GM12878 (cell line): Measurements from ENCODE around the gene SERPINB10. TPM values are rescaled to one million over a fixed set of nuclear protein-coding genes. Genes with fewer than 3 reads are reported as not detected.

Source experiments
- ATAC-seq: fragments of 200-7000 bp; cut with Tn5 transposase; 3 replicates; pipeline ENCODE4 v1.9.1; 2020; ENCODE audit warnings: mild to moderate bottlenecking, moderate library complexity
- BruUV-seq: library from RNA; stranded (reverse); fragments of 400-500 nt; replicated peaks from 2 replicates; lab custom pipeline; 2021; lab: Mats Ljungman, UMichigan
- CTCF ChIA-PET: fragments of 300-600 bp; sonication (Branson Sonifier 250); formaldehyde crosslinking; extraction: SDS; loops from one replicate; lab custom pipeline; 2021; ENCODE audit warnings: inconsistent platforms; lab: Yijun Ruan, JAX
- POLR2A ChIA-PET: fragments of 350-600 bp; formaldehyde crosslinking; extraction: SDS; loops from one replicate; lab custom pipeline; 2021; ENCODE audit warnings: inconsistent platforms; lab: Charles Lee
- RAD21 ChIA-PET: fragments of 300-600 bp; sonication (Branson Sonifier 250); formaldehyde crosslinking; loops from one replicate; lab custom pipeline; 2023; ENCODE audit warnings: antibody characterized with exemption; ENCODE audit not compliant: unreplicated experiment; lab: Charles Lee
- SMC1A ChIA-PET: fragments of 300-600 bp; sonication (Branson Sonifier 250); formaldehyde crosslinking; loops from one replicate; lab custom pipeline; 2023; ENCODE audit not compliant: unreplicated experiment, uncharacterized antibody; lab: Charles Lee
- DNase-seq: peaks from one replicate; pipeline ENCODE4 v3.0.0-alpha.2; 2011; ENCODE audit warnings: low read depth, low spot score
- FAIRE-seq: peaks from 3 replicates; lab custom pipeline; 2011; peaks lifted over from hg19 to GRCh38; lab: Jason Lieb, UNC
- H2AFZ ChIP-seq: 2 replicates; pipeline ENCODE4 v1.6.0; 2011; ENCODE audit warnings: low read depth, low read length, control low read depth; ENCODE audit not compliant: control insufficient read depth
- H3K27ac ChIP-seq: 2 replicates; pipeline ENCODE4 v1.5.1; 2011; ENCODE audit warnings: control low read depth; ENCODE audit not compliant: control insufficient read depth, insufficient read depth
- H3K27me3 ChIP-seq, 2 experiments: replicated peaks in 1 of 2; 2 replicates each; pipeline versions ENCODE4 v1.6.0 to v1.6.1; 2011; ENCODE audit warnings: low read length in 1 of 2; ENCODE audit not compliant: control insufficient read depth in 2 of 2, insufficient read depth in 2 of 2
- H3K36me3 ChIP-seq, 2 experiments: 2 replicates each; pipeline ENCODE4 v1.5.1; 2011; ENCODE audit warnings: low read length in 1 of 2; ENCODE audit not compliant: control insufficient read depth in 2 of 2, insufficient read depth in 2 of 2
- H3K4me1 ChIP-seq: 2 replicates; pipeline ENCODE4 v1.6.1; 2011; ENCODE audit warnings: mild to moderate bottlenecking, low read length, moderate library complexity, mixed read lengths; ENCODE audit not compliant: control insufficient read depth, insufficient read depth
- H3K4me2 ChIP-seq: 2 replicates; pipeline ENCODE4 v1.6.0; 2011; ENCODE audit warnings: control low read depth; ENCODE audit not compliant: control insufficient read depth, insufficient read depth
- H3K4me3 ChIP-seq: fragments of 200-600 bp; sonication (generic); 2 replicates; pipeline ENCODE4 v1.5.1; 2016
- H3K79me2 ChIP-seq: 2 replicates; pipeline ENCODE4 v1.6.0; 2011; ENCODE audit warnings: low read length; ENCODE audit not compliant: control insufficient read depth, insufficient read depth
- H3K9ac ChIP-seq: 2 replicates; pipeline ENCODE4 v1.8.0; 2011; ENCODE audit warnings: low read length, control low read depth, mixed read lengths; ENCODE audit not compliant: control insufficient read depth, insufficient read depth
- H3K9me3 ChIP-seq: replicated peaks from 3 replicates; pipeline ENCODE4 v1.5.1; 2011; ENCODE audit warnings: mild to moderate bottlenecking, low read length; ENCODE audit not compliant: control insufficient read depth, insufficient read depth
- H4K20me1 ChIP-seq: 2 replicates; pipeline ENCODE4 v1.6.0; 2011; ENCODE audit not compliant: control insufficient read depth, insufficient read depth
- BHLHE40 ChIP-seq, 2 experiments: fragments of 450-650 bp in 1 of 2; IDR thresholded peaks; 2 replicates each; pipeline ENCODE4 v1.6.1; 2011 to 2017; ENCODE audit warnings: low read depth in 2 of 2, borderline replicate concordance in 1 of 2, improper control_type of control experiment in 1 of 2, low read length in 1 of 2, mild to moderate bottlenecking in 1 of 2
- BRCA1 ChIP-seq: IDR thresholded peaks from 2 replicates; pipeline ENCODE4 v1.6.1; 2011; ENCODE audit warnings: low read depth, low read length, improper control_type of control experiment
- CBX3 ChIP-seq: fragments of 200-600 bp; sonication (generic); IDR thresholded peaks from 2 replicates; pipeline ENCODE4 v1.6.1; 2016; ENCODE audit warnings: low read depth, borderline replicate concordance
- EP300 ChIP-seq, 2 experiments: fragments of 150-350 bp in 1 of 2; IDR thresholded peaks; 2 replicates each; pipeline ENCODE4 v1.6.1; 2011 to 2012; ENCODE audit warnings: low read depth in 2 of 2, low read length in 2 of 2, borderline replicate concordance in 1 of 2, improper control_type of control experiment in 1 of 2, inconsistent platforms in 1 of 2; ENCODE audit not compliant: control insufficient read depth in 1 of 2
- KAT2A ChIP-seq: conservative IDR thresholded peaks from 2 replicates; pipeline ENCODE4 v1.6.1; 2011; ENCODE audit warnings: low read depth, low read length; ENCODE audit not compliant: control insufficient read depth
- LARP7 ChIP-seq: fragments of 450-650 bp; IDR thresholded peaks from 2 replicates; pipeline ENCODE4 v1.6.1; 2017; ENCODE audit warnings: mild to moderate bottlenecking
- NFYB ChIP-seq: IDR thresholded peaks from 2 replicates; pipeline ENCODE4 v1.6.1; 2011; ENCODE audit warnings: low read depth, mild to moderate bottlenecking, low read length, improper control_type of control experiment, moderate library complexity; ENCODE audit not compliant: insufficient read depth
- NR2C2 ChIP-seq: IDR thresholded peaks from 2 replicates; pipeline ENCODE4 v1.6.1; 2011; ENCODE audit warnings: borderline replicate concordance, low read depth; ENCODE audit not compliant: control insufficient read depth, insufficient read length
- RCOR1 ChIP-seq: conservative IDR thresholded peaks from 2 replicates; pipeline ENCODE4 v1.6.1; 2012; ENCODE audit warnings: low read depth, low read length, improper control_type of control experiment
- REST ChIP-seq: IDR thresholded peaks from 2 replicates; pipeline ENCODE4 v1.6.1; 2012; ENCODE audit warnings: mild to moderate bottlenecking, low read depth, low read length
- TBL1XR1 ChIP-seq: IDR thresholded peaks from 2 replicates; pipeline ENCODE4 v1.6.1; 2012; ENCODE audit warnings: low read depth, low read length, improper control_type of control experiment
- TCF7 ChIP-seq: IDR thresholded peaks from 2 replicates; pipeline ENCODE4 v1.6.1; 2014; ENCODE audit warnings: antibody characterized with exemption, borderline replicate concordance
- WRNIP1 ChIP-seq: IDR thresholded peaks from 2 replicates; pipeline ENCODE4 v1.6.1; 2011; ENCODE audit warnings: low read depth, low read length, improper control_type of control experiment, borderline replicate concordance
- WGBS: methylation state at CpG from one replicate; pipeline ENCODE4 v1.1.6; 2016; ENCODE audit warnings: low lambda C conversion rate; ENCODE audit not compliant: insufficient replicate concordance, insufficient coverage; ENCODE audit errors: missing lambda C conversion rate; 5-methylcytosine and 5-hydroxymethylcytosine counted together
- in situ Hi-C: fragments of 300-500 bp; cut with MboI; formaldehyde crosslinking; loops from 9 replicates; pipeline ENCODE4 v1.14.3; 2018; ENCODE audit warnings: mixed read lengths
- intact Hi-C: fragments of 100-400 bp; cut with micrococcal nuclease; formaldehyde crosslinking; loops from one replicate; pipeline ENCODE4 v1.14.2; 2022; ENCODE audit not compliant: unreplicated experiment
- polyA plus RNA-seq, 11 experiments: library from polyadenylated mRNA; depleted of rRNA in 4 of 11; unstranded in 6 of 11; stranded (reverse) in 5 of 11; fragments of >200 nt; fragmentation: Nextera tagmentation in 4 of 11; fragmentation: Illumina TruSeq in 1 of 11; extraction: Ambion mirVana in 4 of 11; extraction: Trizol in 1 of 11; gene quantifications; 1 replicate in 1 of 11; 2 replicates in 10 of 11; pipeline versions ENCODE4 v1.2.1 to v1.2.3, GENCODE V29; 2011 to 2016; ENCODE audit warnings: inconsistent platforms in 2 of 11, missing spikeins in 2 of 11, low read depth in 1 of 11
- total RNA-seq, 4 experiments: library from RNA; depleted of rRNA in 3 of 4; stranded (reverse); fragments of >200 nt in 3 of 4; fragmentation: Illumina TruSeq in 1 of 4; extraction: Trizol in 1 of 4; gene quantifications; 2 replicates each; pipeline versions ENCODE4 v1.2.1 to v1.2.3, GENCODE V29; 2013 to 2021
- TF ChIP-seq, protein P1 (sequence below): fragments of 450-650 bp; IDR thresholded peaks from 2 replicates; pipeline ENCODE4 v1.6.1; 2018; ENCODE audit warnings: mild to moderate bottlenecking, low read depth, moderate library complexity; ENCODE audit not compliant: partially characterized antibody
- TF ChIP-seq, protein P2 (sequence below): fragments of 150-350 bp; IDR thresholded peaks from 2 replicates; pipeline ENCODE4 v1.6.1; 2014; ENCODE audit warnings: mild to moderate bottlenecking, low read depth, low read length

Gene SERPINB10
- total and polyA plus RNA-seq, 10 of the 15 experiments (the other 5 are each of a cell fraction or from before 2014, with no cell fraction given): 12.0 to 83.5 (median 24.1) TPM

DNA sequence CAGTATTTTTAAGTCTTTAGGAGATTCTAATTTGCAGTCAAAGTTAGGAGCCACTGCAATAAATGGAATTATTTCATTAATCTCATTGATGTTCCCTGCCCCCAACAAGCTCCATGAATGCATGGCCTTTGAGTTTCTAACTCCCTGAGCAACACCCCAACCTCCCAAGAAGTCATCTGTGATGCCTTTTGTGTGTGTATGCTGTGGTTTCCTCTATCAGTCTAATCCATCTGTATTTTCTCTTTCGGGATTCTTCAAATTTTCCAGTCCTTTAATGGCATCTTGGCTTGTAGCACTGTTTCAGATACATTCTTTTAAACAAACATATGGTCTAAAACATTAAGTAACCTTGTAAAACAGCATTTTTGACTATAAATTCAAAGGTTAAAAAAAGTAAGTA lies 16.8 kb downstream of the SERPINB10 start:
- no peak for TF ChIP-seq CBX3
- TF ChIP-seq REST: no peak
- TF ChIP-seq BRCA1: no peak
- no peak for TF ChIP-seq WRNIP1
- no peak for TF ChIP-seq TCF7
- no peak for TF ChIP-seq LARP7
- no peak for TF ChIP-seq RCOR1
- no peak for TF ChIP-seq NR2C2
- no peak for TF ChIP-seq EP300 (IDR thresholded peaks at IDR 0.05; ENCODE audit: borderline replicate concordance in 1 of 2, control insufficient read depth in 1 of 2, low read depth in 2 of 2, low read length in 2 of 2)
- no peak for TF ChIP-seq NFYB
- TF ChIP-seq, protein P1, sequence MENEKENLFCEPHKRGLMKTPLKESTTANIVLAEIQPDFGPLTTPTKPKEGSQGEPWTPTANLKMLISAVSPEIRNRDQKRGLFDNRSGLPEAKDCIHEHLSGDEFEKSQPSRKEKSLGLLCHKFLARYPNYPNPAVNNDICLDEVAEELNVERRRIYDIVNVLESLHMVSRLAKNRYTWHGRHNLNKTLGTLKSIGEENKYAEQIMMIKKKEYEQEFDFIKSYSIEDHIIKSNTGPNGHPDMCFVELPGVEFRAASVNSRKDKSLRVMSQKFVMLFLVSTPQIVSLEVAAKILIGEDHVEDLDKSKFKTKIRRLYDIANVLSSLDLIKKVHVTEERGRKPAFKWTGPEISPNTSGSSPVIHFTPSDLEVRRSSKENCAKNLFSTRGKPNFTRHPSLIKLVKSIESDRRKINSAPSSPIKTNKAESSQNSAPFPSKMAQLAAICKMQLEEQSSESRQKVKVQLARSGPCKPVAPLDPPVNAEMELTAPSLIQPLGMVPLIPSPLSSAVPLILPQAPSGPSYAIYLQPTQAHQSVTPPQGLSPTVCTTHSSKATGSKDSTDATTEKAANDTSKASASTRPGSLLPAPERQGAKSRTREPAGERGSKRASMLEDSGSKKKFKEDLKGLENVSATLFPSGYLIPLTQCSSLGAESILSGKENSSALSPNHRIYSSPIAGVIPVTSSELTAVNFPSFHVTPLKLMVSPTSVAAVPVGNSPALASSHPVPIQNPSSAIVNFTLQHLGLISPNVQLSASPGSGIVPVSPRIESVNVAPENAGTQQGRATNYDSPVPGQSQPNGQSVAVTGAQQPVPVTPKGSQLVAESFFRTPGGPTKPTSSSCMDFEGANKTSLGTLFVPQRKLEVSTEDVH: no peak
- no peak for TF ChIP-seq KAT2A
- TF ChIP-seq TBL1XR1: no peak
- TF ChIP-seq BHLHE40 (IDR thresholded peaks at IDR 0.05; ENCODE audit: borderline replicate concordance in 1 of 2, low read depth in 2 of 2, low read length in 1 of 2): no peak
- TF ChIP-seq, protein P2, sequence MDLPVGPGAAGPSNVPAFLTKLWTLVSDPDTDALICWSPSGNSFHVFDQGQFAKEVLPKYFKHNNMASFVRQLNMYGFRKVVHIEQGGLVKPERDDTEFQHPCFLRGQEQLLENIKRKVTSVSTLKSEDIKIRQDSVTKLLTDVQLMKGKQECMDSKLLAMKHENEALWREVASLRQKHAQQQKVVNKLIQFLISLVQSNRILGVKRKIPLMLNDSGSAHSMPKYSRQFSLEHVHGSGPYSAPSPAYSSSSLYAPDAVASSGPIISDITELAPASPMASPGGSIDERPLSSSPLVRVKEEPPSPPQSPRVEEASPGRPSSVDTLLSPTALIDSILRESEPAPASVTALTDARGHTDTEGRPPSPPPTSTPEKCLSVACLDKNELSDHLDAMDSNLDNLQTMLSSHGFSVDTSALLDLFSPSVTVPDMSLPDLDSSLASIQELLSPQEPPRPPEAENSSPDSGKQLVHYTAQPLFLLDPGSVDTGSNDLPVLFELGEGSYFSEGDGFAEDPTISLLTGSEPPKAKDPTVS: no peak
- TF ChIP-seq, all 136 proteins: peak for 0
- no peak overlapping the region; the same call in 1 of the 2 replicates for H2AFZ ChIP-seq
- no peak overlapping the region for H3K4me2 ChIP-seq
- 77% methylated on average over 1 of the region's 1 CpG for WGBS
- no peak overlapping the region for H3K27ac ChIP-seq
- H3K9ac ChIP-seq: no peak overlapping the region
- no peaks in the 10 kb centered on the region for H4K20me1 ChIP-seq
- H3K9me3 ChIP-seq: no peaks in the 10 kb centered on the region
- SMC1A ChIA-PET: interaction anchor here (1.0 to 4.7 kb wide), 4 partner anchors 9 to 37 kb away, joined by 3 to 37 read pairs (median 16); partner anchors contain the start of gene SERPINB10
- no TSS peak for BruUV-seq
- H3K79me2 ChIP-seq: no peaks in the 10 kb centered on the region
- no peaks in the 10 kb centered on the region for H3K27me3 ChIP-seq
- H3K4me3 ChIP-seq: no peak overlapping the region
- RAD21 ChIA-PET: interaction anchor here (2.7 kb wide), 1 partner anchor 12 kb away, joined by 8 read pairs; no protein-coding TSS in a partner anchor
- no peaks in the 10 kb centered on the region for H3K36me3 ChIP-seq
- POLR2A ChIA-PET: interaction anchor here (1.1 kb wide), 1 partner anchor 10 kb away, joined by 4 read pairs; no protein-coding TSS in a partner anchor
- CTCF ChIA-PET: interaction anchor here (0.9 to 3.1 kb wide), 2 partner anchors 11 to 16 kb away, joined by 3 to 17 read pairs; partner anchors contain the start of gene SERPINB10
- DNase-seq (no peak), FAIRE-seq (no peak), ATAC-seq (no peak)
- no peaks in the 10 kb centered on the region for H3K4me1 ChIP-seq
- intact Hi-C loops: no loop called here
- in situ Hi-C loops: no loop called here
